B cell (primary cell): ENCODE results near the gene UGT1A7. TPM values are rescaled to one million over a fixed set of nuclear protein-coding genes. Genes with fewer than 3 reads are reported as not detected.
"Not testable (repeated sequence)": the region's sequence is repeated elsewhere in the genome, so short reads cannot be mapped to it uniquely, and the experiment has no call there.

Source experiments
- ATAC-seq: fragments of 200-7000 bp; cut with Tn5 transposase; one replicate; pipeline ENCODE4 v1.10.0; 2021; ENCODE audit warnings: low read depth, mild to moderate bottlenecking, moderate number of reproducible peaks, moderate library complexity
- CTCF ChIA-PET: fragments of 350-600 bp; sonication (Branson Sonifier 250); formaldehyde crosslinking; loops from one replicate; lab custom pipeline; 2021; ENCODE audit warnings: antibody characterized with exemption, inconsistent platforms; lab: Charles Lee
- POLR2A ChIA-PET: fragments of 350-600 bp; sonication (Branson Sonifier 250); formaldehyde crosslinking; loops from one replicate; lab custom pipeline; 2021; ENCODE audit warnings: antibody characterized with exemption; lab: Charles Lee
- DNase-seq: peaks from one replicate; pipeline ENCODE4 v3.0.0; 2013
- H2AFZ ChIP-seq: 2 replicates; pipeline ENCODE4 v1.6.1; 2012; ENCODE audit warnings: mild to moderate bottlenecking, low read depth, low read length; ENCODE audit not compliant: insufficient read depth, poor library complexity, severe bottlenecking
- H3K27ac ChIP-seq, 2 donors: 1 replicate in 1 of 2; 2 replicates in 1 of 2; pipeline ENCODE4 v1.5.1; 2012 to 2013; ENCODE audit warnings: low read length in 2 of 2, mild to moderate bottlenecking in 2 of 2, moderate library complexity in 1 of 2
- H3K27me3 ChIP-seq, 4 experiments: fragments of 200-600 bp in 1 of 4; sonication (generic) in 1 of 4; replicated peaks in 1 of 4; 1 replicate in 2 of 4; 2 replicates in 2 of 4; pipeline versions ENCODE4 v1.6.1 to v1.7.0; 2013 to 2016; ENCODE audit warnings: low read length in 3 of 4, mild to moderate bottlenecking in 2 of 4, mixed read lengths in 1 of 4, moderate library complexity in 1 of 4; ENCODE audit not compliant: insufficient read depth in 4 of 4, control insufficient read depth in 3 of 4; ENCODE audit errors: control extremely low read depth in 1 of 4
- H3K36me3 ChIP-seq, 2 experiments: replicated peaks in 1 of 2; 1 replicate in 1 of 2; 2 replicates in 1 of 2; pipeline versions ENCODE4 v1.6.1 to v1.7.1; 2013; ENCODE audit warnings: low read length in 1 of 2; ENCODE audit not compliant: insufficient read depth in 2 of 2, control insufficient read depth in 1 of 2; ENCODE audit errors: control extremely low read depth in 1 of 2, extremely low read depth in 1 of 2
- H3K4me1 ChIP-seq, 2 donors: fragments of 200-600 bp in 1 of 2; sonication (generic) in 1 of 2; 1 replicate in 1 of 2; 2 replicates in 1 of 2; pipeline versions ENCODE4 v1.5.1 to v1.6.1; 2013 to 2017; ENCODE audit warnings: low read length in 2 of 2; ENCODE audit not compliant: control insufficient read depth in 2 of 2, insufficient read depth in 2 of 2
- H3K4me2 ChIP-seq: replicated peaks from 2 replicates; pipeline ENCODE3; 2012; ENCODE audit warnings: mild to moderate bottlenecking, low read depth, low read length; ENCODE audit not compliant: poor library complexity, severe bottlenecking
- H3K4me3 ChIP-seq, 5 experiments: fragments of 200-600 bp in 1 of 5; sonication (generic) in 1 of 5; 1 replicate in 3 of 5; 2 replicates in 2 of 5; pipeline versions ENCODE4 v1.5.1 to v1.7.0; 2011 to 2016; ENCODE audit warnings: low read length in 4 of 5, mild to moderate bottlenecking in 4 of 5, low read depth in 2 of 5, control low read depth in 1 of 5, moderate library complexity in 1 of 5; ENCODE audit not compliant: insufficient read depth in 1 of 5; ENCODE audit errors: control extremely low read depth in 1 of 5, extremely low read depth in 1 of 5
- H3K79me2 ChIP-seq: fragments of 200-600 bp; sonication (generic); one replicate; pipeline ENCODE4 v1.6.0; 2016; ENCODE audit warnings: low read length; ENCODE audit not compliant: control insufficient read depth, insufficient read depth
- H3K9ac ChIP-seq: fragments of 200-600 bp; sonication (generic); 2 replicates; pipeline ENCODE4 v1.6.1; 2017; ENCODE audit warnings: mild to moderate bottlenecking, low read length, moderate library complexity
- H3K9me3 ChIP-seq, 3 donors: one replicate each; pipeline versions ENCODE4 v1.6.1 to v1.7.1; 2013; ENCODE audit warnings: low read length in 2 of 3; ENCODE audit not compliant: control insufficient read depth in 2 of 3, insufficient read depth in 1 of 3; ENCODE audit errors: control extremely low read depth in 1 of 3
- H4K20me1 ChIP-seq: 2 replicates; pipeline ENCODE4 v1.6.0; 2012; ENCODE audit warnings: mild to moderate bottlenecking, low read length; ENCODE audit not compliant: insufficient read depth, control insufficient read depth, poor library complexity, severe bottlenecking
- H3K27ac Mint-ChIP-seq: one replicate; pipeline ENCODE4 v1.8.0; 2021; ENCODE audit warnings: mixed read lengths
- H3K27me3 Mint-ChIP-seq: one replicate; pipeline ENCODE4 v1.8.0; 2021; ENCODE audit warnings: mixed read lengths
- H3K4me1 Mint-ChIP-seq: one replicate; pipeline ENCODE4 v1.8.0; 2021; ENCODE audit warnings: mixed read lengths
- H3K4me3 Mint-ChIP-seq: one replicate; pipeline ENCODE4 v1.8.0; 2021; ENCODE audit warnings: mixed read lengths
- H3K9me3 Mint-ChIP-seq: one replicate; pipeline ENCODE4 v1.8.0; 2022; ENCODE audit warnings: mixed read lengths; ENCODE audit not compliant: insufficient read depth
- CTCF ChIP-seq: fragments of 200-600 bp; IDR thresholded peaks from one replicate; pipeline ENCODE4 v1.8.0; 2022; ENCODE audit warnings: antibody characterized with exemption, mild to moderate bottlenecking
- EZH2 ChIP-seq: IDR thresholded peaks from 2 replicates; pipeline ENCODE4 v1.6.1; 2012; ENCODE audit warnings: borderline replicate concordance, low read depth, mild to moderate bottlenecking, moderate library complexity, low read length; ENCODE audit not compliant: insufficient read depth, poor library complexity, severe bottlenecking
- WGBS: methylation state at CpG from one replicate; pipeline ENCODE4 v1.1.5; 2013; ENCODE audit warnings: missing lambda C conversion rate; ENCODE audit not compliant: insufficient coverage; 5-methylcytosine and 5-hydroxymethylcytosine counted together
- intact Hi-C: fragments of 100-400 bp; cut with micrococcal nuclease; formaldehyde crosslinking; loops from one replicate; pipeline ENCODE4 v1.10.0; 2022
- polyA minus RNA-seq: library from RNA; depleted of rRNA, polyadenylated mRNA; stranded (reverse); fragments of >200 nt; gene quantifications from 2 replicates; pipeline ENCODE4 v1.2.3, GENCODE V29; 2012
- polyA plus RNA-seq: library from polyadenylated mRNA; depleted of rRNA; stranded (reverse); fragments of >200 nt; gene quantifications from 2 replicates; pipeline ENCODE4 v1.2.3, GENCODE V29; 2012
- total RNA-seq, 2 donors: library from RNA; stranded (reverse); fragments of 120-200 nt in 1 of 2; gene quantifications; 1 replicate in 1 of 2; 2 replicates in 1 of 2; pipeline versions ENCODE4 v1.2.3 to v1.2.4, GENCODE V29; 2013 to 2022

The UGT1A7 gene
- total RNA-seq (not detected in 2 replicates), polyA plus RNA-seq (not detected in 2 replicates), polyA minus RNA-seq (not detected in 2 replicates)
- total RNA-seq (2013) = 0.02 TPM

- DNase-seq (no peak), ATAC-seq (no peak)
- Mint-ChIP-seq H3K4me3 (no peak within 1 kb of the TSS), H3K27ac (no peak within 1 kb of the TSS), H3K9me3 (no peaks in the 10 kb centered on the region), H3K27me3 (peaks cover 8% of the 10 kb centered on the region), H3K4me1 (peaks cover 16% of the 10 kb centered on the region)
- no peaks in the 10 kb centered on the region for H3K36me3 ChIP-seq
- H3K4me1 ChIP-seq = peaks cover 0 to 6% of the 10 kb centered on the region in 2 donors
- no peak within 1 kb of the TSS for H3K27ac ChIP-seq
- H3K9ac ChIP-seq = no peak within 1 kb of the TSS
- no peaks in the 10 kb centered on the region for H4K20me1 ChIP-seq
- no peaks in the 10 kb centered on the region for H3K27me3 ChIP-seq
- intact Hi-C loops = no loop called here
- no peak within 1 kb of the TSS for H3K4me3 ChIP-seq
- ChIA-PET CTCF (no interaction called here), POLR2A (no interaction called here)
- no peaks in the 10 kb centered on the region for H3K79me2 ChIP-seq
- no CpG with 5 or more reads among the region's 5 CpGs for WGBS
- H3K4me2 ChIP-seq = peak within 1 kb of the TSS; percentile 32
- H2AFZ ChIP-seq = no peak within 1 kb of the TSS
- TF ChIP-seq EZH2 (no peak), CTCF (no peak)
- H3K9me3 ChIP-seq = no peaks in the 10 kb centered on the region
Observed at GRCh38 chr2:233681521-233682099, at the start of gene UGT1A7. Gene UGT1A7, plus strand, starts transcription at chr2:233681901. Its CDS starts 37 bp downstream, at chr2:233681938.

GRCh38 chr2:233636306-233636705, 45.4 kb upstream of the UGT1A7 start, which contains the start of gene UGT1A10:
Gene UGT1A10, plus strand, starts transcription at chr2:233636448. Its CDS starts 75 bp downstream, at chr2:233636523.
- H3K27ac Mint-ChIP-seq, ATAC-seq, intact Hi-C loops, H3K4me1 ChIP-seq, H3K9me3 Mint-ChIP-seq, H3K4me3 Mint-ChIP-seq, H3K36me3 ChIP-seq, H4K20me1 ChIP-seq, H3K4me3 ChIP-seq, H3K79me2 ChIP-seq, H3K9me3 ChIP-seq, CTCF ChIA-PET, H3K27me3 ChIP-seq, POLR2A ChIA-PET, H3K27ac ChIP-seq, H3K4me1 Mint-ChIP-seq, H3K9ac ChIP-seq, DNase-seq, H2AFZ ChIP-seq, H3K4me2 ChIP-seq: not testable (repeated sequence)
- WGBS = 100% methylated on average over 6 of the region's 10 CpGs
- H3K27me3 Mint-ChIP-seq = peaks cover 39% of the 10 kb centered on the region
